ENCODE measurements around the gene KNOP1.
"Not testable (repeated sequence)": the region's sequence is repeated elsewhere in the genome, so short reads cannot be mapped to it uniquely, and the experiment has no call there.

Gene KNOP1

GRCh38 chr16:19722269-19722952, 4.4 kb upstream of the KNOP1 start:
- ATAC-seq (ENCODE audit: low read depth) (no peak), DNase-seq (ENCODE audit: low spot score in 2 of 2) (no peak)
- peaks cover 3% of the 10 kb centered on the region for H3K4me1 Mint-ChIP-seq
- H3K27me3 Mint-ChIP-seq = no peaks in the 10 kb centered on the region
- H3K4me3 Mint-ChIP-seq = no peak overlapping the region
- no peak overlapping the region for H3K27ac Mint-ChIP-seq
- no peaks in the 10 kb centered on the region for H3K9me3 Mint-ChIP-seq
- H3K36me3 Mint-ChIP-seq = no peaks in the 10 kb centered on the region

GRCh38 chr16:19718624-19718965, 568 bp upstream of the KNOP1 start:
- peaks cover 2% of the 10 kb centered on the region for H3K9me3 Mint-ChIP-seq
- H3K36me3 Mint-ChIP-seq = peaks cover 10% of the 10 kb centered on the region
- DNase-seq (ENCODE audit: low spot score in 2 of 2) (no peak), ATAC-seq (ENCODE audit: low read depth) (no peak)
- peak overlapping the region; percentile 97 for H3K4me3 Mint-ChIP-seq
- H3K27ac Mint-ChIP-seq = peak overlapping the region; percentile 47
- H3K4me1 Mint-ChIP-seq = peaks cover 17% of the 10 kb centered on the region
- H3K27me3 Mint-ChIP-seq = no peaks in the 10 kb centered on the region

GRCh38 chr16:19717314-19717713, 713 bp downstream of the KNOP1 start:
- DNase-seq (ENCODE audit: low spot score in 2 of 2) (no peak), ATAC-seq (ENCODE audit: low read depth) (no peak)
- H3K9me3 Mint-ChIP-seq = peaks cover 2% of the 10 kb centered on the region
- peak overlapping the region; percentile 97 for H3K4me3 Mint-ChIP-seq
- peaks cover 17% of the 10 kb centered on the region for H3K4me1 Mint-ChIP-seq
- H3K36me3 Mint-ChIP-seq = peaks cover 10% of the 10 kb centered on the region
- H3K27ac Mint-ChIP-seq = peak overlapping the region; percentile 83
- no peaks in the 10 kb centered on the region for H3K27me3 Mint-ChIP-seq

GRCh38 chr16:19716728-19717127, 1.3 kb downstream of the KNOP1 start:
- H3K36me3 Mint-ChIP-seq = peaks cover 10% of the 10 kb centered on the region

GRCh38 chr16:19716183-19716582, 1.8 kb downstream of the KNOP1 start:
- Mint-ChIP-seq H3K27ac (no peak overlapping the region), H3K27me3 (no peaks in the 10 kb centered on the region), H3K36me3 (peaks cover 10% of the 10 kb centered on the region), H3K9me3 (peaks cover 2% of the 10 kb centered on the region), H3K4me3 (peak overlapping the region; percentile 58), H3K4me1 (peaks cover 17% of the 10 kb centered on the region)
- ATAC-seq (ENCODE audit: low read depth) = no peak
- no peak for DNase-seq (ENCODE audit: low spot score in 2 of 2)

More at GRCh38 chr16:19716728-19717127, 1.3 kb downstream of the KNOP1 start:
- Mint-ChIP-seq H3K4me3 (peak overlapping the region; percentile 97), H3K4me1 (peaks cover 17% of the 10 kb centered on the region)
- DNase-seq (ENCODE audit: low spot score in 2 of 2); H3K27me3 Mint-ChIP-seq; H3K27ac Mint-ChIP-seq; ATAC-seq (ENCODE audit: low read depth); H3K9me3 Mint-ChIP-seq: not testable (repeated sequence)

- no peak overlapping the region for H3K4me3 Mint-ChIP-seq
- no peak for ATAC-seq (ENCODE audit: low read depth)
- no peak for DNase-seq (ENCODE audit: low spot score in 2 of 2)
- H3K27me3 Mint-ChIP-seq = no peaks in the 10 kb centered on the region
- H3K27ac Mint-ChIP-seq = no peak overlapping the region
- peaks cover 17% of the 10 kb centered on the region for H3K4me1 Mint-ChIP-seq
- peaks cover 10% of the 10 kb centered on the region for H3K36me3 Mint-ChIP-seq
- H3K9me3 Mint-ChIP-seq = peaks cover 2% of the 10 kb centered on the region
Observed at GRCh38 chr16:19715566-19715965, 2.5 kb downstream of the KNOP1 start.

- DNase-seq (ENCODE audit: low spot score in 2 of 2) (no peak), ATAC-seq (ENCODE audit: low read depth) (no peak)
- Mint-ChIP-seq H3K4me1 (peaks cover 23% of the 10 kb centered on the region), H3K4me3 (no peak overlapping the region), H3K9me3 (peaks cover 2% of the 10 kb centered on the region), H3K36me3 (peaks cover 19% of the 10 kb centered on the region), H3K27me3 (no peaks in the 10 kb centered on the region), H3K27ac (no peak overlapping the region)
Observed at GRCh38 chr16:19713697-19714096, 4.3 kb downstream of the KNOP1 start.

- Mint-ChIP-seq H3K4me3 (no peak overlapping the region), H3K27ac (no peak overlapping the region), H3K36me3 (peaks cover 19% of the 10 kb centered on the region), H3K9me3 (peaks cover 2% of the 10 kb centered on the region), H3K27me3 (no peaks in the 10 kb centered on the region), H3K4me1 (peaks cover 23% of the 10 kb centered on the region)
- no peak for DNase-seq (ENCODE audit: low spot score in 2 of 2)
- no peak for ATAC-seq (ENCODE audit: low read depth)
Observed at GRCh38 chr16:19712418-19713058, 5.5 kb downstream of the KNOP1 start.

- peaks cover 23% of the 10 kb centered on the region for H3K36me3 Mint-ChIP-seq
- no peak overlapping the region for H3K27ac Mint-ChIP-seq
Observed at GRCh38 chr16:19711643-19712042, 6.4 kb downstream of the KNOP1 start.

GRCh38 chr16:19710991-19711545, 7.0 kb downstream of the KNOP1 start:
- Mint-ChIP-seq H3K36me3 (peaks cover 27% of the 10 kb centered on the region), H3K9me3 (peaks cover 2% of the 10 kb centered on the region), H3K27ac (no peak overlapping the region), H3K4me3 (no peak overlapping the region), H3K4me1 (peaks cover 12% of the 10 kb centered on the region), H3K27me3 (no peaks in the 10 kb centered on the region)
- no peak for DNase-seq (ENCODE audit: low spot score in 2 of 2)
- ATAC-seq (ENCODE audit: low read depth) = no peak

More at GRCh38 chr16:19711643-19712042, 6.4 kb downstream of the KNOP1 start:
- H3K4me3 Mint-ChIP-seq = no peak overlapping the region
- no peak for ATAC-seq (ENCODE audit: low read depth)
- H3K27me3 Mint-ChIP-seq = no peaks in the 10 kb centered on the region
- no peak for DNase-seq (ENCODE audit: low spot score in 2 of 2)
- H3K4me1 Mint-ChIP-seq = peaks cover 18% of the 10 kb centered on the region
- H3K9me3 Mint-ChIP-seq = peaks cover 2% of the 10 kb centered on the region

- ATAC-seq (ENCODE audit: low read depth) (no peak), DNase-seq (ENCODE audit: low spot score in 2 of 2) (no peak)
- H3K4me3 Mint-ChIP-seq = no peak overlapping the region
- H3K9me3 Mint-ChIP-seq = peaks cover 2% of the 10 kb centered on the region
- H3K36me3 Mint-ChIP-seq = peaks cover 31% of the 10 kb centered on the region
- peaks cover 8% of the 10 kb centered on the region for H3K4me1 Mint-ChIP-seq
- H3K27ac Mint-ChIP-seq = no peak overlapping the region
- no peaks in the 10 kb centered on the region for H3K27me3 Mint-ChIP-seq
Observed at GRCh38 chr16:19710191-19710908, 7.7 kb downstream of the KNOP1 start.

GRCh38 chr16:19709381-19710136, 8.5 kb downstream of the KNOP1 start:
- Mint-ChIP-seq H3K4me3 (no peak overlapping the region), H3K27me3 (no peaks in the 10 kb centered on the region), H3K9me3 (peaks cover 2% of the 10 kb centered on the region), H3K4me1 (peaks cover 8% of the 10 kb centered on the region), H3K27ac (peak overlapping the region; percentile 39), H3K36me3 (peaks cover 32% of the 10 kb centered on the region)
- no peak for ATAC-seq (ENCODE audit: low read depth)
- DNase-seq (ENCODE audit: low spot score in 2 of 2) = no peak

GRCh38 chr16:19708296-19709205, 9.5 kb downstream of the KNOP1 start:
- H3K4me3 Mint-ChIP-seq = no peak overlapping the region
- H3K27me3 Mint-ChIP-seq = no peaks in the 10 kb centered on the region
- no peak for ATAC-seq (ENCODE audit: low read depth)
- H3K9me3 Mint-ChIP-seq = no peaks in the 10 kb centered on the region
- H3K4me1 Mint-ChIP-seq = peaks cover 8% of the 10 kb centered on the region
- H3K36me3 Mint-ChIP-seq = peaks cover 29% of the 10 kb centered on the region
- no peak overlapping the region for H3K27ac Mint-ChIP-seq
- DNase-seq (ENCODE audit: low spot score in 2 of 2) = no peak

All from memory B cell (primary cell).